Measurements from ENCODE around the gene NEK6.

Gene NEK6

DNA sequence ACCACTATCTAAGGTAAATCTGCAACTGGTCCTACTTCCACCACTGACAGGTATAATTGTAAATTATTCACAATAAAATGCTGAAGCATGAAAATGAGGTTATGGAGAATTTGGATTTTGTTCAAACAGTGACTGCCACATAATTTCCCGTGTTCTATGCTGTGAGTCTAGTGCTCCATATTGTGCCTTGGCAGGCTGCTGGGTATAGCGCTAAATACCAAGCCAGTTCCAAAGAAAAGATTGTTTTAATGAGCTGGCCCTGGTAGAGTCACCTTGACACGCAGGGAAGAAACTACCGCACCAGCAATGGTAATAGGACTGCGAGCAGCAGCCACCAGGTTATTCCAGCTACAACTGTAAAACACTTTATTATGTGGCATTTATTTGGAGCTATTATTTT, 127.1 kb downstream of the NEK6 start:
- no peak for FAIRE-seq

DNA sequence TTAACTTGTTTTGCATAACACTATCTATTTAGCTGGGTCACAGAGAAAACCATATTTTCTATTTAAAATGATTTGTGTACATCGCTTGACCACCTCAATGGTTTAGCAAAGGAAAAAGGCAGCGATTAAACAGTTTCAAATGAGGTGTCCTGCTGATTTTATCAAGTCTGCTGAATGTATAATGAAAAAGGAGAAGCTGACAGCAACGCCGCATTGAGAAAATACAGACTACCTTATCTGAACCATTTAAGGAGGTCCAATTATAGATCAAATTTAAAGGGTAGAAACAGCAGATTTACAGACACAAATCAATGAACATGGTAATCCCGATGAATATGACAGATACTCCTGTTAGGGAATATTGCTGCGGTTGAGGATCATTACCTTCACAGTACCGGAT, 127.9 kb downstream of the NEK6 start:
- no peak for FAIRE-seq

DNA sequence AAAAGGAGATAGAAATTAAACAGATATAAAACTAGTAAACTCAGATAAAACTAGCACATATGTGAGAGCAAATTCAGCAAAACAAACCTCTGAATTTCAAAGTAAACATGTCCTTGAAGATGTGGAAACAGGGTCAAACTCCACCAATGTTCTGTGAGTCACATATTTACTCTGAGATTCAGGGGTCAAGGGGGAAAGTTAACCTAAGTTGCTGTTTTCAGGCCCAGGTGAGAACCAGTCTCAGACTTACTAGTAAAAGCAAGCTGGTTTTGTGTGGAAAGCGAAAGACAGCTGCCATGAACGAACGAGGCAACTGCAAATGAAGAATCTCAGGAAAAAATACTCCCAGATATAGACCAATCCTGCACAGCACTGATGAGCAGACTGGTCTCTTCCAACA, 128.5 kb downstream of the NEK6 start:
- no peak for FAIRE-seq

DNA sequence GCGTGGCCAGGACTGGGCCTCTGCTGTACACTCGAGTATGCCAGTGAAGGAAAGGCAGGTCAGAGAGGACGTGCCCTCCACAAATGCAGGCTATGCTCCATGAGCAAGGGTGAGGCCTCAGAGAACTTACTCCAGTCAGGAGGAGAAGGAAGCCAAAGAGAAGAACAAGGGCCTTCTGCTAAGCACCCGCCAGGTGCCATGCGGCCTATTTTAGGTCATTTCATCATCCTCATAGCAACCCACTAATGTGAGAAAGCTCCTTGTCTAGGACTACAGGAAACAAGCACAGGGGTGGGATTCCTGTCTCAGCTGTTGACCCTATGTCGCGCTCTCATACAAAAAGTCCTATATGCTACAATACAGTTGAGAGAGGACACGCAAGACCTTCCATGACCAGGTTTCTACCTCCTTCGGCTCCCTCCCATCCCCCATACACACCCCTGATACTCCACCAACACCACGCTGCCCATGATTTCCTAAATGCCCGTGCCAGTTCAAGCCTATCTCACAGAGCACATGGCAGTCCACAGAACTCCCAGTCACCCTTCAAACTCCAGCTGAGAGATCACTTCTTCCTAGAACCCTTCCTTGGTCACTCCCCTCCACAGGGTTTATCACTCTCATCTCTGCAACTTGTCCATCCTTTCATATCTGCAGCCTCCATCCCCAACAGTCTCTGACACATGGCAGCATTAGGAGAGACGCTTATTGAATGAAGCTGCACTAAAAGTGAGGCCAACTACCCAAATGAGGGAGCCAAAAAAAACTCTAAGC, 130.7 kb downstream of the NEK6 start:
- no peak for FAIRE-seq

DNA sequence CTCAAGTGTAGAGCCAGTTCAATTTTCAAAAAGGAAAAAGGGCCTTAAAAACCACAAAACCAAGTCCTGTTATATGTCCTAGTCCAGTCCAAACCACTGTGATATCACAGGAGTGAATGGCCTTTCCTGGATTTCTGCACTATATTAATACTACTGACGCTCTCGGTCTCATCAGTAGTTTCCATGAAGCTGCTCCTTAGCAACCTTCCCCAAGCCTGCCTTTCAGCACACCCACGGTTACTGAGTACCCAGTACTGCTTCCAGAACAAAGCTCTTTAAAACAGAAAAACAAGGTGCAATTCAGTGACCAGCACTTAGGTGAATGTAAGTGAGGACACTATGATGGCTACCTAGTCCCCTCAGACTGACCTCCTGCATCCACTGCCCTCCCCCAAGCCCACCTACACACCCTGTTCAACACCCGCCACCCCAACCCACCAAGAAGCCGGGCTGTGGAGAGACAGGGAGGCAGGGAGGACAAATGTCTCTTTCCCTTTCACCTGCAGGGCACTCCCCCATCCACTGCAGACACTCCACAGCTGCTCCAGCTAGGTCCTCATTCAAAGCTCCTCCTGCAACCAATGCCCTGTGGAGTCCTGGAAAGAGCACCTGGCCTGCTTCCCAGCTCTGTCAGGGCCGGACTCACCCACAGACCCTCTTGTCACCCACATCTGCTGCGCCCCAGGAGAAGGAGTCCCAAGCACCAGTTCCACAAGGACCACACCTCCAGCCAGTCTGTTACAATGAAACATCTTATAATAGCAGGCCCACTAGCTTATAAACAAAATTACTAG, 131.6 kb downstream of the NEK6 start:
- no peak for FAIRE-seq

DNA sequence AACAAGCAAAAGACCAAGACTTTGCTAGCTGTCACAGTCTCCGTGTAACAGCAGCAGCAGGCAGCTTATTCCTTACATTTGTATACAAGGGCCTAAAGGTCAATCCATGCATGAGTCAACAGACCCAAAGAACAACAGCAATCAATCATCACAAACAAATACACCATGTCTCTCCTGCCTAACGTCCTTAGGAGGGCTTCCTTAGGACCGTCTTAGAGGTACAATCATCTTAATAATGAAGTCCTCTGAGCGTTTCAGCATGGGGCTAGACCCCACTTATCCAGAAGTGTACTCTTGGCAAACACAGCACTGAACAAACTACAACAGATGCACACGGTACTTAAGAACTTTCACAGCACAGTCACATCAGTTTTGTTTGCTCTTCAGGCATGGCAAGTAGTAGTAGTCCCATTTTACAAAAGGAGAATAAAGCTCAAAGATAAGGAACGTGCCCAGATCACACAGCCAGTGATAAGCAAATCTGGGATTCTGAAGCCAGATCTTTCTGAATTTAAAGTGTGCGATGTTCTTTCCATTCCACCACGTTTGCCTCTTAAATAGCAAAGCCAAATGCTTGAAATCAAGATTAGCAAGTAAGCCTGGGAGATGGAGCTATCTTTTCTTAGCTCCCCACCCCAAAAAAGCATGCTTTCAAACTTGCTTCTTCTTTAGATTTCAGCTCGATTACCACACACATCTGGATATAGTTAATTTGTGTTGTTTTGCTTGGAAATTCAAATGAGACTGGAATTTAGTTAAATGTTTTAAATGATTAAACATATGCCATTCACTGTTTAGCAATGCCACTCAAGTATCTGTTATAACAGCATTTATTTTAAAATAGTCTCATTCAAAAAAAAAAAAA, 133.3 kb downstream of the NEK6 start:
- no peak for FAIRE-seq

DNA sequence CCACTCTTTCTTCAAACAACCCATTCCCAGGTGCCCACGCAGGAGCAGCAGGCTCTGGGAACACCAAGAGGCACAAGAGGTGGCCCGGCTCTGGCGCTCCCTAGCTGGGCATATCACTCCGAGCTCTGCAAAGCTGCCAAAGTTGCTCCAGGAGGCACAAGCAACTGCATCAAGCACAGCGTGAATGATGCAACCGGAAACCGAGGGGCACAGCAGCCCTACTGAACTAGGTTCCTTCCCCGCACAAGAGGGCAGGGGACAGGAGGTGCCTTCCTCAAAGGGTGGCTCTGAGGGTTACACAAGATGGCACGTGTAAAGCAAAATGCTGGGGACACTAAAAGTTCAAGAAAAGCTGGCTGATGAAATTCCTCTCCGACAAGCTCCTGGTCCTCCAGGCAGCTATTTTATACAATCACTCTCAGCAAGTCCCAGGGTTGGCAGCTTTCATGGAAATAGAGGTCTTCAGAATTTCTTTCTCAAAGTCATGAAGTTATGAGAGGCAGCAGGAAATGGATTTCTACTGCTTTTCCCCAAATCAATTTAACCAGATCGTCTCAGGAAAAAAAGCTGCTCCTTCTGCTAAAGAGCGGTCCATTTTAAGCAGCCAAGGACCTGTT, 134.6 kb downstream of the NEK6 start:
- no peak for FAIRE-seq

DNA sequence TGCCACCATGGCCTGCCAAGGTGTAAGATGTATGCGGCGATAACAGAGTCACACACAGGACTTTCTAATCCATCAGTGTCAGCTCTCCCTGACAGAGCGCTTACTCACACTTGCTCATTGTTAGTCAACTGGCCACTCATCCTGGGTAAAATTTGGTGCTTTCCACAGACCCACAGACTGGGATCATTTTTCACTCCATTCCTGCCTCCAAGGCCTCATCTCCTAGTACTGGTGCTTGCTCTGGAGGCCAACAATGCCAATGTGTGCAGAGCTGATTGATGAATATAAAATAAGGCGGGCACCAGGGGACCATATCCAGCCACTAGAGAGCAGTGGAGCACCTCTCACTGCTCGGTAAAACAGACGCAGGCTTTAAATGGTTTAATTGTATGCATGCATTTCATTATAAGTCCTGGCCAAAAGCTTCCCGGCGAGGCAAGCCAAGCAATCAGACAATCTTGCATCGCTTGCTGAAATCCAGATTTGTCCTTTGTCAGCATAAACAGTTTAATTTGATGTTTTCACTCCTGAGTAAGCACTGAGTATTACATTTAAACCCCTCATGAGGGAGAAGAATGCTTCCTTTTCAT, 135.2 kb downstream of the NEK6 start:
- no peak for FAIRE-seq

DNA sequence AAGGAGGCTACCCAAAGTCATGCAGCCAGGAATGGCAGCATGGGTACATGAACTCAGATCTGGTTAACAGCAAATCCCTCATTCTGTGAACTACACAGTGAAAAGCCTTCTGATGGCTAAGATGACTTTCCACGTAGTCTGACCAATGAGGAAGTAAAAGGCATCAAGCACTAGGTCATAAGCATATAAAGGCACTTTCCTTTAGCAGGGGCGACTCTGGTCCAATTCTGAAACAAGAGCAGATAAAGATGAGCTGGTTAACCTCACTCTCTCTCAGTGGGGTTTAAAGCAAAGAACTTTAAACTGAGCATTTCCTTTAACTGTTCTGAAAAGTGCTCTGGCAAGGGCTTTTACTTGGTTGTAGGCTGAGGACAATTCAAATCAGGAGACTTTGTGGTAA, 136.4 kb downstream of the NEK6 start:
- no peak for FAIRE-seq

DNA sequence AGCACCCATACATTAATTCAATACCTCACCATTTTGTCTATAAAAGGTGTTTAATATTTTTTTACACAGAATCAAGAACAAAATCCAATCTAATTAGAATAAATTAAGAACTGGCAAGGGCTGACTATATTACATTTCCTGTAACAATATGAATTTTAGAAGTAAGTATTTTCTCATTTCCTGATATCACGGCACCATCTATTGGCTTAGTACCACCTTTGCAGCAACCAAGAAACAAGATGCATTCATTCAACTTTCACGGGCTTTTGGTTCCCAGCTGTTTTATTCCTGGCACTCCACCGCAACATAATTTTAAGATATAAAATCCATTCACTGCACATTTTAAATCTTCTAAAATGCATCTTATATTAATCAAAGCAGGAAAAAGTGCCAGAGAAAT, 136.8 kb downstream of the NEK6 start:
- no peak for FAIRE-seq

DNA sequence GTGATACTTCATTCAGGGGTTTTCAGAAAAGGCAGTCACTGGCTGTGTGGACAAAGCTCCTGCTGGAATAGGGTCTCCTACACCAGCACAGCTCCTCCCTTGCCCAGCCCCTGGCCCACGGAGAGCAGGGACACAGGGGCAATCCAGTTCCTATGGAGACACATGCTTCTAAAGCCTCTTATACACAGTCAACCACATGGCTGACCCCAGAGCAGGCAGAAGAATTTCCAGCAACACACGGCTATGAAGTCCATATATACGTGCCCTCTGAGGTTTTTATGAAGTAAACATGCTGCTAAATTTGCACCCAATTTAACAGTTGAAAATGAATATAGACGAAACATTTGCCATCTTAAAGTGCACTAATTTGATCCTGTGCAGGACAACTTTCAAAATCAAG, 138.1 kb downstream of the NEK6 start:
- FAIRE-seq, result no peak

DNA sequence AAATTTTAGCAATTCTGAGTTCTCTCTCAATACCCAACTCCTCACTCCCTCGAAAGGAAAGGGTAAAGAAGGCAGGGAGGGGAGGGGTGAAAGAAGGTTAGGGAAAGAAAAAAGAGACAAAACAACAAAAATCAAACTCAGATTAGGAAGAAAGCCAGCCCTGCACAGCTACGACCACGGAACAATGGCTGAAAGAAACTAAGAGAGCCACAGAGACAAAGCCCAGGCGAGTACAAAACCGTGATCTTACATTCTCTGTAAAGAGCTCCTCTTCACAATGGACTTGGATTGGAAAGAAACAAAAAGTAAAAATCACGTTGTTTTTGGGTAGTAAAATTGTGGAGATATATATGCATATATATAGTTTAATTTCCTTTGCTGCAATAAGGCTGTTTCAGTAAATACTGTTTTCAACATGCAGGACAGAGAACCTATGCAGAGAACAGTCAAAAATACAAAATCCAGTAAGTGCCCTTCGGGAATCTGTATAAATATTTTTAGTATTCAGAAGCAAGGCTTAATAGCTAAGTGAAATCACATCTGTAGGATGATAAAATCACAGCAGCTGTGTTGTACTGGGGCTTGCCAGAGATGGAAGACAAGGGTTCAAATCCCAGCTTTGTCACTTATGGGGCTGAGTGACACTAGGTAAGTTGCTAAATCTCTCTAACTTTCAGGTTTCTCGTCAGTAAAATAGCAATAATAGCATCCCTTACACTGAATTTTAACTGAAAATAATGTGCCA, 140.6 kb downstream of the NEK6 start:
- FAIRE-seq, result no peak

DNA sequence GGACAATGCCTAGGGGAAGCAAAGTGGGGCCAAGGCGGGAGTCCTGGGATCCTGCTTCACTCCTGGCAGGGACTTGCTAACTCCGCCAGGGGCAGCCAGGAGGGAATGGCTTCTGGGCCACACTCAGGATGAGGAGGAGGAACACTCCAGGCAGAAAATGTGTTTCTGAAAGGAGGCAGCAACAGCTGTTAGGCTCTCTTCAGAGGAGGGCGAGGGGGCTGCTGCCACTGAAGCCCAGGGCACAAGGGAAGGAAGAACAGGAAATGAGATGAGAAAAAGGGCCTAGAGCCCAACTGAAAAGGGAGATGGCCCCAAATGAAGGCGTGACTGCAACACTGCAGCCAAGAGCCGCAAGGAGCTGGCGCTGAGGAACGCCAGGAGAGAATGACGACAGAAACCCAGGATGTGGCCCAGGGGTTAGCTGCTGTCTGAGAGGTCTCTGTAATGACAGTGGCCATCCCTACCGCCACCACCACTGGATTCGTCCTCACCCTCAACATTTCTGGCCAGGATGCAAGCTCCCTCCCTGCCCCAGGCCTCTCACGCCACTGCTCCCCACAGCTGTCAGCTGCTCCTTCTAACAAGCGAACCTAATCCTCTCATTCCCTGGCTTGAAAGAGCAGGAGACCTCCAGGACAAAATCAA, 141.7 kb downstream of the NEK6 start:
- FAIRE-seq, result no peak

DNA sequence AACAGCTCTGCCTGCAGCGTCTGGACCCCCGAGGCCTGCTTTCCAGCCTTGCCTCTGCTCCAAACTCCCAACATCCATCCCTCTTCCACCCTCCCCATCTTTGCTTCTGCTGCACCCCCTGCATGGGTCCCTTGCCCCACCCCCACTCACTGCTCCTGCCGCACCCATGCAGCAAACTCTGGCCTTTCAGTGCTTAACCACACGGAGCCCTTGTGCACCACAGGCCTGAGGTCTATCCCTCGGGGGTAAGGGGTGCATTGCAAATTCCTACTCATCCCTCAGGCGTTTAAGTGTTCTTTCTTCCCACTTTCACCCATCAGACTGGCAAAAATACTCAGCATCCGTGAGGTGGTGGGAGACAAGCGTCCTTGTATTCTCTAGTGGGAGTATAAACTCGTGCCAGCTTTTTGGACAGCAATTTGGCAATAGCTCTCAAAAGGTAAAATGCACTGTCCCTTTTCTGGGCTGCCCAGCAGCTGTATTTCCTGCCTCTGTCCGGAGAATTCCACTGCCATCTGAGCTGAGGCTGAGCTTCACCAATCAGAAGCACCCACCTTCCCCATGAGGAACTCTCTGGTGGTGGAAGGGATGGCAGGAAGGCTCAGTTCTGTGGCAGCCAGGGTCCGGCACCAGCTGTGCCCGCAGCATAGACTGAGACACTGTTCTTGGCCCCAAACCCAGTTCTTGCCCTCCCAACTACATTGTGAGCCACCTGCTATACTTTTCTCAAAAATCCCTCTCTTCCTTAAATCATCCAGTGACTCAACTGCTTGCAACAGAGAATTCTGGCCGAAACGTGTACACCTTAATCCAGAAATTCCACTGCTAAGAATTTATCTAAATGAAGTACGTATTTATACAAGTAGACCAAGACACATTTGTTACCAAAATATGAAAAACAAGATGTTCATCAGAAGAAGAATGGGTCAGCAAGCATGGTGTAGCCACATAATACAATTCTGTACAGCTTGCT, 142.5 kb downstream of the NEK6 start:
- no peak for FAIRE-seq

All from islet of Langerhans (tissue), 1 donor.